IPS-NIHi7 (cell line): ENCODE data around the gene NARF.
A peak's percentile ranks its signal among the peaks of the same experiment; 100 is the strongest.
"Not testable (repeated sequence)": the region's sequence is repeated elsewhere in the genome, so short reads cannot be mapped to it uniquely, and the experiment has no call there.

Experiments
- DNase-seq: peaks from one replicate; pipeline ENCODE4 v3.0.0; 2012; ENCODE audit warnings: mixed read lengths; ENCODE audit errors: extremely low spot score

The NARF gene

GRCh38 chr17:82534401-82534812 lies 75.9 kb downstream of the NARF start:
- peak; percentile 25 for DNase-seq

GRCh38 chr17:82536512-82537201 lies 78.1 kb downstream of the NARF start:
- DNase-seq, result peak; percentile 17

GRCh38 chr17:82537228-82537627 lies 78.7 kb downstream of the NARF start:
- DNase-seq, result not testable (repeated sequence)

- not testable (repeated sequence) for DNase-seq
These were observed 80.5 kb downstream of the NARF start for GRCh38 chr17:82539076-82539475.
